ENCODE measurements around the gene CDH13. TPM values are rescaled to one million over a fixed set of nuclear protein-coding genes. Genes with fewer than 3 reads are reported as not detected.

CDH13 gene
- total RNA-seq, 1 experiment from 2014 or later = 0.89 TPM

GRCh38 chr16:82699711-82700495 is 73.1 kb downstream of the CDH13 start:
- peak; percentile 39 for DNase-seq
- no peaks in the 10 kb centered on the region for H3K36me3 ChIP-seq
- no peaks in the 10 kb centered on the region for H3K27me3 ChIP-seq
- no peaks in the 10 kb centered on the region; the same call in 1 of the 2 replicates for H3K9me3 ChIP-seq
- H3K4me3 ChIP-seq = no peak overlapping the region

DNA sequence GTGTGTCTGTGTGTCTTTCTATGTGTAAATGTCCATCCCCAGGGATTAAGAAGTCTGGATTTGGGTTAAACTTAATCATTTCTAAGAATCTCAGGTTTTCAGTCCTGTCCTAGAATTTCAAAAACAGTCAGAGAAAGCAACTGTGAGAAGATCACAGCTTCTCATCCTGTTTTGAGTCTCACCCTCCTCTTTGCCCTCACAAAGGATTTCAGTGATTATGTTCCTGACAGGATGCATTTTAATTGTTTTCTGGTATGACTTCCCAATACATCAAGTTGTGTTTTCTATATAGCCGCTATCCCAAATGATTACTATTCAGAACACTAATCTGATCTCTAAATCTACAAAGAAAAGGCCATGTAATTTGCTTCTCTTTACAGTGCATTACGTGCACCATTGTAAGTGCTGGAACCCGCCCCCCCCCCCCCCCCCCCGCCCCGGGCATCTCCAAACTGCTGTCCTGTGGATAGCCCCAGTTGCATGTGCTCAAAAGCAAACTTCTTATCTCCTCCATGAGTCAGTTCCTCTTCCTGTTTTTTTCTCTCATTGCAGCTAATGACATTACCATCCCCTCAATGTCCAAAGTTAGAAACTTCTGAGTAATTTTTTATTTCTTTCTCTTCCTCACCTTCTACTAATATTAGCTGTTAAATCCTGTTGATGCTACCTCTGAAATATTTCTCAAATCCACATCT is 73.9 kb downstream of the CDH13 start:
- Histone ChIP-seq H3K9me3 (no peaks in the 10 kb centered on the region; the same call in 1 of the 2 replicates), H3K36me3 (no peaks in the 10 kb centered on the region), H3K27me3 (no peaks in the 10 kb centered on the region), H3K4me3 (no peak overlapping the region)
- no peak for DNase-seq

DNA sequence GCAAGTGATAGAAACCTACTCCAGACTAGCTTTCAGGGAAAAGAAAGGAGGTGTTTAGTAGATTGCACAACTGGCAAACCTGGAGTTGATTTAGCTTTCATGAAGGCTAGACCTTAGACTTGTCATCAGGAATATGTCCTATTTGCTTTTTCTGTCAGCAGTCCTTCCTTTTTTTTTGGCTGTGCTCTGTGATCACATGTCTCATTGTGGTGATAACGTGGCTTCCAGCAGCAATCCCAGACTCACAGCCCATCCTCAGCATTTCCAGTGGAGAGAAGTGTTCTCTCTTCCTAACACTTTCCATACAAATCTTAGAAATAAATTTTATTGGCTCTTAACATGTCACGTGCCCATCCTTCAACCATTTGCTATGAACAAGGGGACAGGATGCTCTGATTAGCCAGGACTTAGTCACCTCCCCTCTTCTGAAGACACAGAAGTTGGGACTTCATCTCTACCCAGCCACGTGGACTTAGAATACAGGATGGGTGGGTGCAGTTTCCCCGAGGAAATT is 74.7 kb downstream of the CDH13 start:
- no peaks in the 10 kb centered on the region for H3K27me3 ChIP-seq
- H3K9me3 ChIP-seq = no peaks in the 10 kb centered on the region; the same call in 1 of the 2 replicates
- no peak overlapping the region for H3K4me3 ChIP-seq
- no peaks in the 10 kb centered on the region for H3K36me3 ChIP-seq
- DNase-seq = no peak

DNA sequence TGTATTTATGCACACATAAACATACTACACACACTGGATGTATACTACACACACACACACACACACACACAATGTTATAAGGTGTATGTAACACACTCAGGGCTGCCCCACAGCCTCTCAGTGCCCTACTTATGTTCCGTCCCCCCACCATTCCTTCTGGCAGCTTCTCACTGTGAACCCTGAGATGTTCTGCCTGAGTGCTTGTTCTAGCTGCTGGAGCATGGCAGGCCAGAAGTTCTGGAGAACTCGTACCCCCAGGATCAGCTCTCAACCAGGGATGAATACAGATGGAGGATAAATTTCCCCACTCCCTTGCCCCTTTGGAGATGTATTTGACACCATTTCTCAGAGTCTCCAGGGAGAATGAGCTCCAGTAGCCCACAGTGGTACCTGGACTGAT is 76.4 kb downstream of the CDH13 start:
- H3K9me3 ChIP-seq = no peaks in the 10 kb centered on the region
- no peaks in the 10 kb centered on the region for H3K27me3 ChIP-seq
- no peak overlapping the region for H3K4me3 ChIP-seq
- H3K36me3 ChIP-seq = no peaks in the 10 kb centered on the region
- no peak for DNase-seq

- H3K36me3 ChIP-seq = no peaks in the 10 kb centered on the region
- no peak overlapping the region for H3K4me3 ChIP-seq
- H3K27me3 ChIP-seq = no peaks in the 10 kb centered on the region
- no peaks in the 10 kb centered on the region for H3K9me3 ChIP-seq
- no peak for DNase-seq
Measured at GRCh38 chr16:82703871-82704768, 77.4 kb downstream of the CDH13 start.

GRCh38 chr16:82709987-82710386 is 83.2 kb downstream of the CDH13 start:
- DNase-seq = no peak
- Histone ChIP-seq H3K4me3 (no peak overlapping the region), H3K27me3 (no peaks in the 10 kb centered on the region), H3K9me3 (no peaks in the 10 kb centered on the region), H3K36me3 (no peaks in the 10 kb centered on the region)

DNA sequence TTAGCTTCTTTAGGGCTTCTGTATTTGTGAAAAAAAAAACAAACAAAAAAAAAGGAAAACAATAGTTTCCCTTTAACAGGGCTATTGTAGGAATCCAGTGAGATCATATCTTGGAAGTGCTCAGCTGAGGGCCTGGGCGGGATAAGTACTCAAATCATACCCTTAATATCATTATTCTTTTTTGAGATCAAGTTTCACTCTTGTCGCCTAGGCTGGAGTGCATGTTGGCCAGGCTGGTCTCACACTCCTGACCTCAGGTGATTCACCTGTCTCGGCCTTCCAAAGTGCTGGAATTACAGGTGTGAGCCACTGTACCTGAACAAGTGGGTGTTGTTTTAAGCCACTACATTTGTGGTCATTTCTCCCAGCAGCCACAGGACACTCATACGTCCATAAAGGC is 87.0 kb downstream of the CDH13 start:
- DNase-seq = no peak
- no peaks in the 10 kb centered on the region for H3K36me3 ChIP-seq
- H3K4me3 ChIP-seq = no peak overlapping the region
- H3K27me3 ChIP-seq = no peaks in the 10 kb centered on the region
- H3K9me3 ChIP-seq = no peaks in the 10 kb centered on the region

DNA sequence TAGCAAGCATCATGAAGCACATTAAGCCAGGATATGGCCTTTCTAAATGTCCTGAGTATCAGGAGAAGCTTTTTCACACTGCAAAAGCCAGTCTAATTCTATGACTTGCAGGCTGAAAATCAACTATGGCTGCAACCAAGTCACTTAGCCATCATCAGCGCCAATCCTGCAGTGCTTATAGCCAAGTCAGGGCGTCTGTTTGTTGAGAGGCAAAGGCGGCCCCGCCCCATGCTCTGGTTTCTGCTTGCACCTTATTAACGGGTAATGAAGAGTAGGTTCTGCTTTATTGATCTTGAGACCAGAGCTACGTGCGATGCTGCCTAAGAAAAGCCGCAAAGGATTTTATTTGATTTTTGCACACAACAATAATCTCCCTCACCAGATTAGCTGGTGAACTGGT is 88.4 kb downstream of the CDH13 start:
- no peak for DNase-seq
- Histone ChIP-seq H3K4me3 (no peak overlapping the region), H3K36me3 (no peaks in the 10 kb centered on the region)

DNA sequence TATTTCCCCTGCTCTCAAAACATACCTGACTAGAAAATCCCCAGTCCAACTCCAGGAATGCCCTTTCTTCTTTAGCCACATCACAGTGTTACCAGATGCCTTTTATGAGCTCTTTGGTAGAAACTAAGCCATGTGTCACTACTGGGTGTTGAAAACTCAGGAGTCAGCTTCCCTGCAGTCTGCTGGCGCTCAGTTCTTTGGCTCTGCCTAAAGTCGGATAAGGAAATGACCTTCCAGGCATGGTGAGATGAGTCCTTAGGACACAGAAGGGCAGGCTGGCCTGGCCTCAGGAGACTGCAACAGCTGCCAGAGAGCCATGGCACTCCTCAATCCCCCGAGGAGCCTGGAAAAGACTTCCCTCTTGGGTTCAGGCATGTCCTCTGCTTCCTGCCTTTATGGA is 89.1 kb downstream of the CDH13 start:
- Histone ChIP-seq H3K36me3 (no peaks in the 10 kb centered on the region), H3K4me3 (no peak overlapping the region), H3K27me3 (no peaks in the 10 kb centered on the region), H3K9me3 (no peaks in the 10 kb centered on the region)
- DNase-seq = peak; percentile 64

More for the DNA sequence above, 88.4 kb downstream of the CDH13 start:
- no peaks in the 10 kb centered on the region for H3K27me3 ChIP-seq
- no peaks in the 10 kb centered on the region for H3K9me3 ChIP-seq

DNA sequence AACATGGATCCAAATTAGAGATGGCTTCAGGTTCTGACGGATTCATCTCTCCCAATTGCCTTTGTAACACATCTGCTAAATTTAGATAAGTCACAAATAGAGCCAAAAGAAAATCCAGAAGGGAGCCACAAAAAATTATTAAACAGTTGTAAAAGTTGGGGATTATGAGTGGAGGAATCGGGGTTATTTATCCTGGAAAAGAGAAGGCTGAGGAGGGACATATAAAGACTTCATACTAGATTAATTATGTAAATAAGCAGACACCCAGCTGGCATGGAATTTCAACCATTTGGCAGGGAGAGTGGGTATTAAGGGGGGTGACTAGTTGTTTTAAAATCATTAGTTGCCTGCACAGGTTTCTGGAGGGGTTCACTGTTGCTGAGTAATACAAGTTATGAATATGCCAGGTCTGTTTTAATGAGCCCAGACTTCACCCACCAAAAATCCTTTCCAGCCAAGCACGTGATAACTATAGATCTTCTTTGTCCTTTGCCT is 89.6 kb downstream of the CDH13 start:
- Histone ChIP-seq H3K27me3 (no peaks in the 10 kb centered on the region), H3K9me3 (no peaks in the 10 kb centered on the region), H3K36me3 (no peaks in the 10 kb centered on the region), H3K4me3 (no peak overlapping the region)
- peak; percentile 19 for DNase-seq

DNA sequence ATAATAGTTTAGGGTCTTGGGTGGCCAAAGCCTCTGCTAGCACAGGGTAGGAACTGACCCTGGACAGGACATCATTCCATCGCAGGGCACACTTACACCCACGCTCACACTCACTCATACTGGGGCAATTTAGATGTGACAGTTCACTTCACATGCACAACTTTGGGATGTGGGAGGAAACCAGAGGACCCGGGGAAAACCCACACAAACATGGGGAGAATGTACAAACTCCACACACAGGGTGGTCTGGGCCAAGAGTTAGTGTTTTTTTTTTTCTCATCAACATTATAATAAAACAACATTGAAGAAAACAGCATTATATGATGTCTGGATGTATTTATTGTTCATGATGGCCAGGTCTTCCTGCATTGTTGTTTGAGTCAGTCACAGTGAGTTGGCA is 93.6 kb downstream of the CDH13 start:
- no peak for DNase-seq
- no peak overlapping the region for H3K4me3 ChIP-seq
- no peaks in the 10 kb centered on the region for H3K36me3 ChIP-seq
- no peaks in the 10 kb centered on the region for H3K27me3 ChIP-seq
- H3K9me3 ChIP-seq = no peaks in the 10 kb centered on the region

GRCh38 chr16:82726306-82726705 is 99.5 kb downstream of the CDH13 start:
- Histone ChIP-seq H3K27me3 (no peaks in the 10 kb centered on the region), H3K36me3 (no peaks in the 10 kb centered on the region), H3K9me3 (no peaks in the 10 kb centered on the region; the same call in 1 of the 2 replicates), H3K4me3 (no peak overlapping the region)
- no peak for DNase-seq

- Histone ChIP-seq H3K9me3 (no peaks in the 10 kb centered on the region; the same call in 1 of the 2 replicates), H3K4me3 (no peak overlapping the region)
Measured at GRCh38 chr16:82728901-82729300, 102.1 kb downstream of the CDH13 start.

DNA sequence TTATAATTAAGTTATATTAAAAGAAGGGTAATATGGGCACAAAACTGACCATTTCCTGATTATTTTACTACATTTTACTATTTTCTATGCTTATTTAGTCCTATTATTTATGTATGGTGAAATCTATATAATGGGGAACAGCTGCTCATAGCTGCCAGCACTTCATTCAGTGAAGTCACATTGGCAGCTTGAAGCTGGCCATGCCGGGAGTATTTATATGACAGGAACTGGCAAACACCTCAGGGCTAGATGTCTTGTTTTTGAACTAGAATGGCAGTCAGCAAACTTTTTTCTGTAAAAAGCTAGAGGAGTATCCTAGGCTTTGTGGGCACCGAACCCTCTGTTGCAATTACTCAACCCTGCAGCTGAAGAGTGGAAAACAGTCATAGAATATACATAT is 104.1 kb downstream of the CDH13 start:
- H3K4me3 ChIP-seq = no peak overlapping the region
- no peak for DNase-seq
- no peaks in the 10 kb centered on the region for H3K36me3 ChIP-seq
- H3K27me3 ChIP-seq = no peaks in the 10 kb centered on the region
- H3K9me3 ChIP-seq = no peaks in the 10 kb centered on the region; the same call in 1 of the 2 replicates

More at GRCh38 chr16:82728901-82729300, 102.1 kb downstream of the CDH13 start:
- no peak for DNase-seq
- H3K27me3 ChIP-seq = no peaks in the 10 kb centered on the region
- H3K36me3 ChIP-seq = no peaks in the 10 kb centered on the region

DNA sequence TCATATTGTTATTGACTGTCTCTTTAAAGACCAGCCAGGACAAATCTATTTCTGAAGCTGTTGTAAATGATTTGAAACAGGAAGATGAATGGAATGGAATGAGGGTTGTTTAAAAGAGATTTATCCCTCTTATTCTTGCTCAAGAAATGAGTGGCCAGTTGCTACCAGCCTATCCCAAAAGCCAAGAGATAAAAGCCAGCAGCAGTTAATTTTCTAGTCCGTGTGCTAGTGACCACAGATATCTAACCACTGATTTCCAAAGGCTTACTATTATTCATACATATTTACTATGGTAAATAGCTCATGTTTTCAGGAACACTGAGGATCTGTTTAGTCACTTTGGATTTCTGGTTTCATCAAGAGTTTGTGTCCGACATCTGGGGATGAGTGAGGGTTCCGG is 105.7 kb downstream of the CDH13 start:
- no peaks in the 10 kb centered on the region for H3K27me3 ChIP-seq
- no peaks in the 10 kb centered on the region; the same call in 1 of the 2 replicates for H3K9me3 ChIP-seq
- H3K36me3 ChIP-seq = no peaks in the 10 kb centered on the region
- no peak for DNase-seq
- H3K4me3 ChIP-seq = no peak overlapping the region

DNA sequence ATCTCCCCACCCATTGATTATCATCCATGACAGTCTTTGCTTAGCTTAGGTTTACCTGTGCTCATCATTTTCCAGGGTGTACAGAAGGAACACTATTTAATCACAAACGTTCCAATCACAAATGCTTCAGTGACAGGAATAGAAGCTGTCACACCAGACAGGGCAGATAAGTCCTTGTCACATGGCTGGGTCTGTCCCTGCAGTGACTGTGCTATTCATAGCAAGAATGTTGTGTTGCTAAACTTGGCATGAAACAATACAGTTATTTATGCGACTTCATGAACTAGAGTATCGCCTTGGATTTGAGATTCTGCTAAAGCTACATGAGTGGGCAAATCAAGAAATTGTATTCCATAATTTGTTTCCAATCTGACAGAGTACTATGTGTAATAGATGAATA is 108.4 kb downstream of the CDH13 start:
- Histone ChIP-seq H3K36me3 (no peaks in the 10 kb centered on the region), H3K4me3 (no peak overlapping the region), H3K27me3 (no peaks in the 10 kb centered on the region), H3K9me3 (no peaks in the 10 kb centered on the region)
- DNase-seq = no peak
